PC-9 (cell line): Measurements from ENCODE around the gene CCDC106. TPM values are rescaled to one million over a fixed set of nuclear protein-coding genes. Genes with fewer than 3 reads are reported as not detected.
A peak's percentile ranks its signal among the peaks of the same experiment; 100 is the strongest.

Experiments
- Bru-seq: library from RNA; stranded (reverse); fragments of 400-500 nt; gene quantifications from one replicate; lab custom pipeline; 2021; lab: Mats Ljungman, UMichigan
- BruChase-seq, 2 experiments: library from RNA; stranded (reverse); fragments of 400-500 nt; gene quantifications; one replicate each; lab custom pipeline; 2021; lab: Mats Ljungman, UMichigan
- BruUV-seq: library from RNA; stranded (reverse); fragments of 400-500 nt; replicated peaks from 2 replicates; lab custom pipeline; 2021; lab: Mats Ljungman, UMichigan
- CTCF ChIA-PET: fragments of 300-600 bp; sonication (Branson Sonifier 250); formaldehyde crosslinking; loops from one replicate; lab custom pipeline; 2022; ENCODE audit warnings: antibody characterized with exemption; lab: Charles Lee
- POLR2A ChIA-PET: fragments of 300-600 bp; sonication (Branson Sonifier 250); formaldehyde crosslinking; loops from one replicate; lab custom pipeline; 2022; ENCODE audit warnings: antibody characterized with exemption; ENCODE audit not compliant: unreplicated experiment; lab: Charles Lee
- DNase-seq, 2 experiments: peaks; one replicate each; pipeline versions ENCODE4 v3.0.0 to v3.0.0-alpha.2; 2015 to 2022; ENCODE audit warnings: mixed read lengths in 1 of 2
- H2AFZ ChIP-seq: fragments of 200-600 bp; sonication (generic); 2 replicates; pipeline ENCODE4 v1.8.1; 2017; ENCODE audit warnings: antibody characterized with exemption
- H3F3A ChIP-seq: fragments of 200-600 bp; sonication (generic); 2 replicates; pipeline ENCODE4 v1.8.1; 2017; ENCODE audit warnings: antibody characterized with exemption, mild to moderate bottlenecking, low read depth; ENCODE audit not compliant: insufficient read depth
- H3K27ac ChIP-seq: fragments of 200-600 bp; sonication (generic); 2 replicates; pipeline ENCODE4 v1.6.1; 2016; ENCODE audit warnings: mixed run types
- H3K27me3 ChIP-seq: fragments of 200-600 bp; sonication (generic); 2 replicates; pipeline ENCODE4 v1.6.1; 2016; ENCODE audit warnings: low read depth, mixed run types; ENCODE audit not compliant: insufficient read depth
- H3K36me3 ChIP-seq: fragments of 200-600 bp; sonication (generic); 2 replicates; pipeline ENCODE4 v1.6.1; 2016; ENCODE audit warnings: low read depth, mixed run types
- H3K4me1 ChIP-seq: fragments of 200-600 bp; sonication (generic); replicated peaks from 2 replicates; pipeline ENCODE4 v1.6.1; 2016; ENCODE audit warnings: mixed run types; ENCODE audit not compliant: insufficient read depth
- H3K4me2 ChIP-seq: fragments of 200-600 bp; sonication (generic); 2 replicates; pipeline ENCODE4 v1.6.1; 2017; ENCODE audit warnings: mixed run types
- H3K4me3 ChIP-seq: fragments of 200-600 bp; sonication (generic); 2 replicates; pipeline ENCODE4 v1.6.1; 2016; ENCODE audit warnings: mixed run types
- H3K79me2 ChIP-seq: fragments of 200-600 bp; sonication (generic); 2 replicates; pipeline ENCODE4 v1.6.1; 2017; ENCODE audit warnings: low read depth, mixed run types
- H3K9me2 ChIP-seq: fragments of 200-600 bp; sonication (generic); 2 replicates; pipeline ENCODE4 v1.8.1; 2017; ENCODE audit warnings: mild to moderate bottlenecking; ENCODE audit not compliant: insufficient read depth
- H3K9me3 ChIP-seq: fragments of 200-600 bp; sonication (generic); 2 replicates; pipeline ENCODE4 v1.8.1; 2016; ENCODE audit warnings: low read depth; ENCODE audit not compliant: insufficient read depth
- H4K20me1 ChIP-seq: fragments of 200-600 bp; sonication (generic); 2 replicates; pipeline ENCODE4 v1.8.1; 2017; ENCODE audit not compliant: insufficient read depth
- CTCF ChIP-seq: fragments of 200-600 bp; sonication (generic); conservative IDR thresholded peaks from 2 replicates; pipeline ENCODE4 v1.6.1; 2017; ENCODE audit warnings: mixed run types, antibody characterized with exemption, mild to moderate bottlenecking, moderate library complexity
- EZH2 ChIP-seq: fragments of 200-600 bp; sonication (generic); IDR thresholded peaks from 2 replicates; pipeline ENCODE4 v1.8.0; 2017; ENCODE audit warnings: antibody characterized with exemption, low read depth
- intact Hi-C: fragments of 100-400 bp; cut with micrococcal nuclease; formaldehyde crosslinking; loops from one replicate; pipeline ENCODE4 v1.10.0; 2022; ENCODE audit not compliant: unreplicated experiment
- long read RNA-seq: library from polyadenylated mRNA; stranded (forward); transcript quantifications from one replicate; pipeline ENCODE4 v2.0.0, GENCODE V29; 2022
- total RNA-seq: library from RNA; stranded (reverse); gene quantifications from 2 replicates; pipeline ENCODE4 v1.2.3, GENCODE V29; 2021

CCDC106 gene
- total RNA-seq (3.2 and 6.7 TPM in 2 replicates), Bru-seq, nascent RNA (percentile 37 among the genes with signal in this experiment), BruChase-seq, experiment 1, labeled RNA remaining after a 2-hour chase (percentile 44 among the genes with signal in this experiment), BruChase-seq, experiment 2, labeled RNA remaining after a 6-hour chase (percentile 46 among the genes with signal in this experiment)
- long read RNA-seq, partial matches to known transcripts, result 2 of 3 reads
- long read RNA-seq, other reads (novel, unspliced or antisense), result 1 of 3 reads

- POLR2A ChIA-PET, result no interaction called here
- H3K9me2 ChIP-seq, result no peaks in the 10 kb centered on the region
- peaks cover 11% of the 10 kb centered on the region for H3K4me1 ChIP-seq
- no peaks in the 10 kb centered on the region for H3K27me3 ChIP-seq
- H3F3A ChIP-seq, result peaks cover 24% of the 10 kb centered on the region; the same call in 1 of the 2 replicates
- peaks cover 34% of the 10 kb centered on the region for H3K79me2 ChIP-seq
- no TSS peak for BruUV-seq
- TF ChIP-seq CTCF (no peak), EZH2 (no peak)
- H3K36me3 ChIP-seq, result peaks cover 6% of the 10 kb centered on the region
- intact Hi-C loops, result no loop called here
- no peak within 1 kb of the TSS for H3K27ac ChIP-seq
- peaks cover 8% of the 10 kb centered on the region; the same call in 1 of the 2 replicates for H4K20me1 ChIP-seq
- H2AFZ ChIP-seq, result no peak within 1 kb of the TSS
- no peaks in the 10 kb centered on the region for H3K9me3 ChIP-seq
- peak in 1 of 2 experiments; percentile 9 for DNase-seq
- no peak within 1 kb of the TSS for H3K4me2 ChIP-seq
- CTCF ChIA-PET, result no interaction called here
- H3K4me3 ChIP-seq, result no peak within 1 kb of the TSS
Measured at GRCh38 chr19:55647732-55648584, at the start of gene CCDC106. Gene CCDC106, plus strand, starts transcription at chr19:55648212. Its CDS starts 835 bp downstream, at chr19:55649047.

DNA sequence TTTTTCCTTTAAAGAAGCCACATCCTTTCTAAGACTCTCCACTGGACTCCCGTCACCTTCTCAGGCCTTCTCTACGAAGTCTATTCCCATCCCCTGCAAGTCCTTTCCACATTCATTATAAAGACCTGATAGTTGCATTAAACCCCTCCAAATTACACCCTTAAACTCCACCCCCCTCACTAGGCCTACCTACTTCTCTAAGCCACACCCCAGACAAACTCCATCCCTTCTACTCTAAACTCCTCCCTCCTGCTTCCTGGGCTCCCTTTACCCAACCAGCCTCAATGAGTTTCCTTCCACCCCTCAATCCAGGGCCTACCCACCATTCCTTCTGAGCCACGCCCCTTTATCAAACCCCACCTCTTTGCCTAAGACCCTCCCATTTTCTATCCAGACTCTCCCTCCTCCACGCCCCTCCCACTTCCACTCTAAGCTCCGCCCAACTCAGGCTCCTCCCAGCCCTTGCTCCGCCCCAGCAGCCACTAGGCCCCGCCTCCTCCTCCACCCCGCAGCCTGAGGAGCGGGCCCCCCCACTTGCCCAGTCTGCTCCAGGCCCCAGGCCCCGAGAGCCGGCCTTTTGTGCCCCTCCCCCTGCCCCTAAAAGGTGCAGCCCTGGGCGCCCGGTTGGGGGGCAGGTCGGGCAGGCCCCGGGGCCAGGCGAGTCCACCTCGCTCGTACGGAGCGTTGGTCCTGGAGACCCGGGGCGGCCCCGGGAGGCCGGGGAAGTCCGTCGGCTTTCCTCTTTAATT lies 49.1 kb upstream of the CCDC106 start:
- Histone ChIP-seq H3K27me3 (no peaks in the 10 kb centered on the region), H3K27ac (peak overlapping the region; percentile 94), H3K9me2 (no peaks in the 10 kb centered on the region), H3F3A (peaks cover 35% of the 10 kb centered on the region; the same call in 1 of the 2 replicates), H3K9me3 (no peaks in the 10 kb centered on the region), H4K20me1 (no peaks in the 10 kb centered on the region), H3K4me1 (0 out of 2 replicates have a peak, but pooled peaks cover 14% of the 10 kb centered on the region), H3K36me3 (peaks cover 4% of the 10 kb centered on the region; the same call in 1 of the 2 replicates), H3K4me2 (peak overlapping the region; percentile 74; the same call in 1 of the 2 replicates), H3K4me3 (peak overlapping the region; percentile 91; the same call in 1 of the 2 replicates), H3K79me2 (peaks cover 18% of the 10 kb centered on the region), H2AFZ (peak overlapping the region; percentile 60; the same call in 1 of the 2 replicates)
- POLR2A ChIA-PET, result interaction anchor here (0.5 to 1.6 kb wide), 15 partner anchors 12 to 1409 kb away, joined by 3 to 44 read pairs (median 6); partner anchors contain the start of genes MBOAT7, PPP1R12C, U2AF2 and ZNF579
- TF ChIP-seq EZH2, result no peak
- TF ChIP-seq CTCF, result no peak
- BruUV-seq, result no TSS peak
- CTCF ChIA-PET, result interaction anchor here (0.6 to 1.2 kb wide), 5 partner anchors 53 to 715 kb away, joined by 3 to 5 read pairs (median 4); no protein-coding TSS in a partner anchor
- intact Hi-C loops, result loop anchor here (1.0 to 5.0 kb wide), 4 partner anchors 12 to 432 kb away; partner anchors contain the start of gene DNAAF3
- DNase-seq, result peak; percentile 91 to 99
